GM12878 (cell line): ENCODE measurements around the gene CCDC178. TPM values are rescaled to one million over a fixed set of nuclear protein-coding genes. Genes with fewer than 3 reads are reported as not detected.

ENCODE experiments used
- ATAC-seq: fragments of 200-7000 bp; cut with Tn5 transposase; 3 replicates; pipeline ENCODE4 v1.9.1; 2020; ENCODE audit warnings: mild to moderate bottlenecking, moderate library complexity
- BruUV-seq: library from RNA; stranded (reverse); fragments of 400-500 nt; replicated peaks from 2 replicates; lab custom pipeline; 2021; lab: Mats Ljungman, UMichigan
- CTCF ChIA-PET: fragments of 300-600 bp; sonication (Branson Sonifier 250); formaldehyde crosslinking; extraction: SDS; loops from one replicate; lab custom pipeline; 2021; ENCODE audit warnings: inconsistent platforms; lab: Yijun Ruan, JAX
- POLR2A ChIA-PET: fragments of 350-600 bp; formaldehyde crosslinking; extraction: SDS; loops from one replicate; lab custom pipeline; 2021; ENCODE audit warnings: inconsistent platforms; lab: Charles Lee
- RAD21 ChIA-PET: fragments of 300-600 bp; sonication (Branson Sonifier 250); formaldehyde crosslinking; loops from one replicate; lab custom pipeline; 2023; ENCODE audit warnings: antibody characterized with exemption; ENCODE audit not compliant: unreplicated experiment; lab: Charles Lee
- SMC1A ChIA-PET: fragments of 300-600 bp; sonication (Branson Sonifier 250); formaldehyde crosslinking; loops from one replicate; lab custom pipeline; 2023; ENCODE audit not compliant: unreplicated experiment, uncharacterized antibody; lab: Charles Lee
- DNase-seq: peaks from one replicate; pipeline ENCODE4 v3.0.0-alpha.2; 2011; ENCODE audit warnings: low read depth, low spot score
- FAIRE-seq: peaks from 3 replicates; lab custom pipeline; 2011; peaks lifted over from hg19 to GRCh38; lab: Jason Lieb, UNC
- H2AFZ ChIP-seq: 2 replicates; pipeline ENCODE4 v1.6.0; 2011; ENCODE audit warnings: low read depth, low read length, control low read depth; ENCODE audit not compliant: control insufficient read depth
- H3K27ac ChIP-seq: 2 replicates; pipeline ENCODE4 v1.5.1; 2011; ENCODE audit warnings: control low read depth; ENCODE audit not compliant: control insufficient read depth, insufficient read depth
- H3K27me3 ChIP-seq, 2 experiments: replicated peaks in 1 of 2; 2 replicates each; pipeline versions ENCODE4 v1.6.0 to v1.6.1; 2011; ENCODE audit warnings: low read length in 1 of 2; ENCODE audit not compliant: control insufficient read depth in 2 of 2, insufficient read depth in 2 of 2
- H3K36me3 ChIP-seq, 2 experiments: 2 replicates each; pipeline ENCODE4 v1.5.1; 2011; ENCODE audit warnings: low read length in 1 of 2; ENCODE audit not compliant: control insufficient read depth in 2 of 2, insufficient read depth in 2 of 2
- H3K4me1 ChIP-seq: 2 replicates; pipeline ENCODE4 v1.6.1; 2011; ENCODE audit warnings: mild to moderate bottlenecking, low read length, moderate library complexity, mixed read lengths; ENCODE audit not compliant: control insufficient read depth, insufficient read depth
- H3K4me2 ChIP-seq: 2 replicates; pipeline ENCODE4 v1.6.0; 2011; ENCODE audit warnings: control low read depth; ENCODE audit not compliant: control insufficient read depth, insufficient read depth
- H3K4me3 ChIP-seq: fragments of 200-600 bp; sonication (generic); 2 replicates; pipeline ENCODE4 v1.5.1; 2016
- H3K79me2 ChIP-seq: 2 replicates; pipeline ENCODE4 v1.6.0; 2011; ENCODE audit warnings: low read length; ENCODE audit not compliant: control insufficient read depth, insufficient read depth
- H3K9ac ChIP-seq: 2 replicates; pipeline ENCODE4 v1.8.0; 2011; ENCODE audit warnings: low read length, control low read depth, mixed read lengths; ENCODE audit not compliant: control insufficient read depth, insufficient read depth
- H3K9me3 ChIP-seq: replicated peaks from 3 replicates; pipeline ENCODE4 v1.5.1; 2011; ENCODE audit warnings: mild to moderate bottlenecking, low read length; ENCODE audit not compliant: control insufficient read depth, insufficient read depth
- H4K20me1 ChIP-seq: 2 replicates; pipeline ENCODE4 v1.6.0; 2011; ENCODE audit not compliant: control insufficient read depth, insufficient read depth
- ATF7 ChIP-seq: fragments of 450-650 bp; IDR thresholded peaks from 2 replicates; pipeline ENCODE4 v1.6.1; 2016; ENCODE audit warnings: low read depth, mild to moderate bottlenecking
- BCL11A ChIP-seq: IDR thresholded peaks from 2 replicates; pipeline ENCODE4 v1.6.1; 2011; ENCODE audit warnings: low read depth, low read length
- BRCA1 ChIP-seq: IDR thresholded peaks from 2 replicates; pipeline ENCODE4 v1.6.1; 2011; ENCODE audit warnings: low read depth, low read length, improper control_type of control experiment
- CBX5 ChIP-seq: sonication (generic); IDR thresholded peaks from 2 replicates; pipeline ENCODE4 v1.6.1; 2016; ENCODE audit warnings: low read depth, moderate library complexity, mild to moderate bottlenecking, inconsistent platforms
- CTCF ChIP-seq, 3 experiments: IDR thresholded peaks in 2 of 3; conservative IDR thresholded peaks in 1 of 3; 2 replicates each; pipeline ENCODE4 v1.5.1; 2011; ENCODE audit warnings: low read depth in 3 of 3, low read length in 3 of 3, mild to moderate bottlenecking in 3 of 3, control low read depth in 2 of 3, moderate library complexity in 2 of 3, inconsistent platforms in 1 of 3, mixed read lengths in 1 of 3; ENCODE audit not compliant: control insufficient read depth in 2 of 3, insufficient read depth in 1 of 3; ENCODE audit errors: extremely low read depth in 1 of 3
- MAX ChIP-seq: IDR thresholded peaks from 2 replicates; pipeline ENCODE4 v1.6.1; 2012; ENCODE audit warnings: low read depth, low read length, improper control_type of control experiment
- NR2C1 ChIP-seq: fragments of 450-650 bp; IDR thresholded peaks from 2 replicates; pipeline ENCODE4 v1.6.1; 2017; ENCODE audit warnings: antibody characterized with exemption, mild to moderate bottlenecking, moderate library complexity
- ZNF217 ChIP-seq: fragments of 450-650 bp; IDR thresholded peaks from 2 replicates; pipeline ENCODE4 v1.6.1; 2017; ENCODE audit warnings: antibody characterized with exemption, mild to moderate bottlenecking
- WGBS: methylation state at CpG from one replicate; pipeline ENCODE4 v1.1.6; 2016; ENCODE audit warnings: low lambda C conversion rate; ENCODE audit not compliant: insufficient replicate concordance, insufficient coverage; ENCODE audit errors: missing lambda C conversion rate; 5-methylcytosine and 5-hydroxymethylcytosine counted together
- in situ Hi-C: fragments of 300-500 bp; cut with MboI; formaldehyde crosslinking; loops from 9 replicates; pipeline ENCODE4 v1.14.3; 2018; ENCODE audit warnings: mixed read lengths
- intact Hi-C: fragments of 100-400 bp; cut with micrococcal nuclease; formaldehyde crosslinking; loops from one replicate; pipeline ENCODE4 v1.14.2; 2022; ENCODE audit not compliant: unreplicated experiment
- polyA plus RNA-seq, 11 experiments: library from polyadenylated mRNA; depleted of rRNA in 4 of 11; unstranded in 6 of 11; stranded (reverse) in 5 of 11; fragments of >200 nt; fragmentation: Nextera tagmentation in 4 of 11; fragmentation: Illumina TruSeq in 1 of 11; extraction: Ambion mirVana in 4 of 11; extraction: Trizol in 1 of 11; gene quantifications; 1 replicate in 1 of 11; 2 replicates in 10 of 11; pipeline versions ENCODE4 v1.2.1 to v1.2.3, GENCODE V29; 2011 to 2016; ENCODE audit warnings: inconsistent platforms in 2 of 11, missing spikeins in 2 of 11, low read depth in 1 of 11
- total RNA-seq, 4 experiments: library from RNA; depleted of rRNA in 3 of 4; stranded (reverse); fragments of >200 nt in 3 of 4; fragmentation: Illumina TruSeq in 1 of 4; extraction: Trizol in 1 of 4; gene quantifications; 2 replicates each; pipeline versions ENCODE4 v1.2.1 to v1.2.3, GENCODE V29; 2013 to 2021
- TF ChIP-seq, protein P1 (sequence below): IDR thresholded peaks from 2 replicates; pipeline ENCODE4 v1.6.1; 2011; ENCODE audit warnings: low read depth, low read length, improper control_type of control experiment, borderline replicate concordance
- TF ChIP-seq, protein P2 (sequence below): fragments of 150-350 bp; IDR thresholded peaks from 2 replicates; pipeline ENCODE4 v1.6.1; 2016; ENCODE audit warnings: low read depth, low read length

Gene CCDC178
- total and polyA plus RNA-seq, 10 of the 15 experiments (the other 5 are each of a cell fraction or from before 2014, with no cell fraction given): 0.04 TPM; not detected in 9

- TF ChIP-seq BRCA1 (no peak), ZNF217 (no peak), MAX (no peak)
- TF ChIP-seq, protein P1, sequence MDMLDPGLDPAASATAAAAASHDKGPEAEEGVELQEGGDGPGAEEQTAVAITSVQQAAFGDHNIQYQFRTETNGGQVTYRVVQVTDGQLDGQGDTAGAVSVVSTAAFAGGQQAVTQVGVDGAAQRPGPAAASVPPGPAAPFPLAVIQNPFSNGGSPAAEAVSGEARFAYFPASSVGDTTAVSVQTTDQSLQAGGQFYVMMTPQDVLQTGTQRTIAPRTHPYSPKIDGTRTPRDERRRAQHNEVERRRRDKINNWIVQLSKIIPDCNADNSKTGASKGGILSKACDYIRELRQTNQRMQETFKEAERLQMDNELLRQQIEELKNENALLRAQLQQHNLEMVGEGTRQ: no peak
- TF ChIP-seq, protein P2, sequence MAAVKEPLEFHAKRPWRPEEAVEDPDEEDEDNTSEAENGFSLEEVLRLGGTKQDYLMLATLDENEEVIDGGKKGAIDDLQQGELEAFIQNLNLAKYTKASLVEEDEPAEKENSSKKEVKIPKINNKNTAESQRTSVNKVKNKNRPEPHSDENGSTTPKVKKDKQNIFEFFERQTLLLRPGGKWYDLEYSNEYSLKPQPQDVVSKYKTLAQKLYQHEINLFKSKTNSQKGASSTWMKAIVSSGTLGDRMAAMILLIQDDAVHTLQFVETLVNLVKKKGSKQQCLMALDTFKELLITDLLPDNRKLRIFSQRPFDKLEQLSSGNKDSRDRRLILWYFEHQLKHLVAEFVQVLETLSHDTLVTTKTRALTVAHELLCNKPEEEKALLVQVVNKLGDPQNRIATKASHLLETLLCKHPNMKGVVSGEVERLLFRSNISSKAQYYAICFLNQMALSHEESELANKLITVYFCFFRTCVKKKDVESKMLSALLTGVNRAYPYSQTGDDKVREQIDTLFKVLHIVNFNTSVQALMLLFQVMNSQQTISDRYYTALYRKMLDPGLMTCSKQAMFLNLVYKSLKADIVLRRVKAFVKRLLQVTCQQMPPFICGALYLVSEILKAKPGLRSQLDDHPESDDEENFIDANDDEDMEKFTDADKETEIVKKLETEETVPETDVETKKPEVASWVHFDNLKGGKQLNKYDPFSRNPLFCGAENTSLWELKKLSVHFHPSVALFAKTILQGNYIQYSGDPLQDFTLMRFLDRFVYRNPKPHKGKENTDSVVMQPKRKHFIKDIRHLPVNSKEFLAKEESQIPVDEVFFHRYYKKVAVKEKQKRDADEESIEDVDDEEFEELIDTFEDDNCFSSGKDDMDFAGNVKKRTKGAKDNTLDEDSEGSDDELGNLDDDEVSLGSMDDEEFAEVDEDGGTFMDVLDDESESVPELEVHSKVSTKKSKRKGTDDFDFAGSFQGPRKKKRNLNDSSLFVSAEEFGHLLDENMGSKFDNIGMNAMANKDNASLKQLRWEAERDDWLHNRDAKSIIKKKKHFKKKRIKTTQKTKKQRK: no peak
Observed at GRCh38 chr18:33062834-33063364, 377.6 kb downstream of the CCDC178 start (continued).

DNA sequence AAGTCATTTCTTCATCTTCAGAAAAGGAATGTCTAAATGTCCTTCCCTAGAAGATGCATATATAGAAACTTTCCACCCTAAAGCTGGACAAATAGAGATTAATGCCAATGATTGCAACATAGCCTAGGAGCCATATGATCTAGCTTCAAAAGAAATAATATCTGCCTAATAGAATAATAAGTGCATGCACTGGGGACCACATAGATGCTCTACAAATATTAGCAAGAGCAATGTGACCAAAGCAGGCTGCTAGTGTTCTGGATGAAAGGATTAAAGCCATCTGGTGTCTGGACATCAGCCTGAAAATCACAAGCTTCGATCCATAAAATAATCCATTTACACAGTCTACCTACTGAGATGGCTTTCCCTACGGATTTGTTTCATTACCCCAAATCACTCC is 387.6 kb downstream of the CCDC178 start:
- Histone ChIP-seq H3K27me3 (no peaks in the 10 kb centered on the region), H2AFZ (no peak overlapping the region), H3K4me2 (no peak overlapping the region), H3K9ac (no peak overlapping the region), H3K9me3 (no peaks in the 10 kb centered on the region), H3K4me3 (no peak overlapping the region), H3K4me1 (no peaks in the 10 kb centered on the region), H3K79me2 (no peaks in the 10 kb centered on the region), H3K36me3 (no peaks in the 10 kb centered on the region), H3K27ac (no peak overlapping the region), H4K20me1 (no peaks in the 10 kb centered on the region)
- ATAC-seq: no peak
- ChIA-PET CTCF (no interaction called here), RAD21 (no interaction called here), POLR2A (no interaction called here), SMC1A (no interaction called here)
- WGBS: 3% methylated on average over 2 of the region's 2 CpGs
- TF ChIP-seq BCL11A (no peak), CTCF (IDR thresholded peaks at IDR 0.05 in 2 of 3, conservative IDR thresholded peaks at IDR 0.05 in 1 of 3; ENCODE audit: control insufficient read depth in 2 of 3, extremely low read depth in 1 of 3, insufficient read depth in 1 of 3, low read depth in 3 of 3, low read length in 3 of 3) (no peak), NR2C1 (no peak), ATF7 (no peak), CBX5 (no peak)
- intact Hi-C loops (no loop called here), in situ Hi-C loops (no loop called here)
- FAIRE-seq: no peak
- no peak for DNase-seq
- BruUV-seq: no TSS peak
